Activated T-cell treated with anti-CD3 and anti-CD28 coated beads for 1 hour (primary cell): ENCODE data around the gene FXYD2.

Source experiments
- DNase-seq: peaks from one replicate; pipeline ENCODE4 v3.0.0-alpha.2; 2020; ENCODE audit warnings: low read depth

FXYD2 gene

GRCh38 chr11:117795638-117796455 lies 28.7 kb downstream of the FXYD2 start:
- no peak for DNase-seq

DNA sequence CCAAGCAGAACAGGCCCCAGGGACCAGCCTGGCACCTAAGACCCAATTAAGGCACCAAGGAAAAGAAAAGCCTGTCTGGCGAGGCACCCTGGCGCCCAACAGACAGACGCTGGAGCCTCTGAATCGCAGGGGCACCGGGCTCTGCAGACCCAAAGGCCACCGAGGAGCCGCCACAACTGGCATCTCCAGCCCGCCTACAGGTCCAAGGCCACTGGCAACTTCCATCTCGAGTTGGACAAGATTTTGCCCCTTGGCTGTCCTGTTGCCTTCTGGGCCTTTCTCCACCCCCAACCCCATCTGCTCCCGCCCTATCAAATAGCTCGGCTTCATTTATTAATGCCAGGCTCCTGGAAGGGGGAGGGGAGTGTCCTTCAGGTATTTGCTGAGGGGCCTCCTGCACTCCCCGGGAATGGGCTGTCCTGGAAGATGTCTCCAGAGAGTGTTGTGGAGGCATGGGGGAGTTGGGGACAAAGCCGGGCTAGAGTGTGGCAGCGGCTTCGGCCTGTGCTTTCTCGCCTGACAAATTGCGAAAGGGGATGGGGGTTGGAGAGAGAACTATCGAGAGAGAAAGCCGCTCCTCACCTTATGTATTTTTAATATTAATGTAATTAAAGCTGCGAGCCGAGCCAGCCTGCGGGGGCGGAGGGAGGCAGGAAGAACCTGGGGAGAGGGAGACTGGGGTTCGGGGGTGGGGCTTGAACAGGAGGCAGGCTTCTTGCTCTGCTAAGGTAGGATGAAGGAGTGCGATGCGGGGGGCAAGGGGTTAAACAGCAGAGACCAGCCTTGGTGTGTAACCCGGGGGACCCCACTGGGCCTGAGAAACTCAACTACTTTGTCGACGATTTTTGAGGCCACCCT lies 29.5 kb downstream of the FXYD2 start:
- no peak for DNase-seq

DNA sequence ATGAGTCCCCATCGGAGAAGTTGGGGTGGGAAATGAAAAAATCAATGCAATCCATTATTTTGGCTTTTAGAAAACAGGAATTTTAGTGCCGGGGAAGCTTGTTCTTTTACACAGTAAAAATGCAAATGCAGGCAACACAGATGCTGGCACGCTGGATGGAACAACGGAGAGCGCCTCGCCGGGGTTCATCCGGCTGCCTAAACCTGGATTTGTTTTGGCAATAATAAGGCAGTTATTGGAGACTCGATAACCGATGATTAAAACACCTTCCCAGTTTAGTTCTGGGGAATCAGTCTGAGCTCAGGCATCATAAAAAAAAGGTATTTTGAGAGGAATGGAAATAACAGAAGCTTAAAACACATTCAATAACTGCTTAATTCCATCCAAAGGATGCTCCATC lies 30.4 kb downstream of the FXYD2 start:
- DNase-seq, result no peak

DNA sequence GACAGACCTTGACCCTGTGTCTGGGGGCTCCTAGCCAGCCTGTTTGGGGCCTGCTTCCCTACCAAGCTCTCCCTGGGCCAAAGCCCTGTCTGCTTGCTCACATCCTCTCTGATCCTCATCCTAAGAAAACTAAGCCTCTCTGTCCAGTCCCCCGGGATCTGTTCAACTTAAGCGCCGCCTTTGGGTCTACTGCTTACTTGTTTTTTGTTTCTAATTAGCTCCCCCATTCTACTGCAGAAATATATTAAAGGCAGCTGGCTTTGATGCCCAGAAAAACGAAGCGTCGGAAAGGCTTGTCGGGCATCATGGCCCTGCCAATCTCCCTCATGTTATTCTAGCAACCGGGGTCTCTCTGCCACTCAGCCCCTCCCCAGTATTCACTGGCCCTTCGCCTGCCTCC lies 31.0 kb downstream of the FXYD2 start:
- no peak for DNase-seq

GRCh38 chr11:117792992-117793391 lies 31.6 kb downstream of the FXYD2 start:
- DNase-seq, result no peak

GRCh38 chr11:117792241-117792640 lies 32.3 kb downstream of the FXYD2 start:
- no peak for DNase-seq

DNA sequence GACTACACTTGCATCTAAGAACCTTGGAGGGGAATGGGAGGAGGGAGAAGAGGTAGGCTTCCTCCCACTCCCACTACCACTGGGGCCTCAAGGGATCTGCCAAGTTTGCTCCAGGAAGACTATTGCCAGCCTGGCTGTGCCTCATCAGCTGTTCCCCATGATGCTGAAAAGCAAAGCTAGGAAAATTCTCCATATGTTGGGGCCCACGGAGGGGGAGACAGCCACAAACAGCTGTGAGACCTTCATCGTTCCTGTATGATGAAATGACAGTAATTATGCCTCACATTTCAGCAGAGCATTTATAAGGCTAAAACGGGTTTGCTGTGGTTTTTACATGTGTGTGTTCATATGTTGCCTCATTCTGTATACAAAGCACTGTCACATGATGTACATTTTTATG lies 34.3 kb downstream of the FXYD2 start:
- no peak for DNase-seq

- no peak for DNase-seq
Measured at GRCh38 chr11:117789241-117789640, 35.3 kb downstream of the FXYD2 start.

GRCh38 chr11:117786135-117786870 lies 38.2 kb downstream of the FXYD2 start:
- no peak for DNase-seq

DNA sequence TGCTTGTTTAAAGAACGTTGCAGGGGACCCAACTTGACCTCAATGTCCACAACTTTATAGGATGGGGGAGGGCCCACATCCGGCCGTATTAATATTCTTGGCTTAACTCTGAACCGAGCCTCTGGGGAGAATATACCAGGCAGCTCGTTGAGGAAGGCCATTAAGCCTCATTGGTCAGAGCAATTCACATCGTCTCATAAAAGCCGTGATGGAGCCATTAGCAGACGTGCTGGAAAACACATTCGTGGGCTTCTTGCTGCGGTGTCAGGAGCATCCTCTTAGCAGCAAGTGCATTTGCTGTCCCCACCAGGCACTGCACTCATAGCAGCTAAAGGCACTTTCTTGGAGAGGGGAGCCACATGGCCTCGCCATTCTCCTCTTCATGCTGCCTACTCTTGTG lies 42.4 kb downstream of the FXYD2 start:
- DNase-seq, result no peak

- no peak for DNase-seq
Measured at GRCh38 chr11:117781627-117782026, 42.9 kb downstream of the FXYD2 start.

- DNase-seq, result no peak
Measured at GRCh38 chr11:117780456-117780855, 44.1 kb downstream of the FXYD2 start.

DNA sequence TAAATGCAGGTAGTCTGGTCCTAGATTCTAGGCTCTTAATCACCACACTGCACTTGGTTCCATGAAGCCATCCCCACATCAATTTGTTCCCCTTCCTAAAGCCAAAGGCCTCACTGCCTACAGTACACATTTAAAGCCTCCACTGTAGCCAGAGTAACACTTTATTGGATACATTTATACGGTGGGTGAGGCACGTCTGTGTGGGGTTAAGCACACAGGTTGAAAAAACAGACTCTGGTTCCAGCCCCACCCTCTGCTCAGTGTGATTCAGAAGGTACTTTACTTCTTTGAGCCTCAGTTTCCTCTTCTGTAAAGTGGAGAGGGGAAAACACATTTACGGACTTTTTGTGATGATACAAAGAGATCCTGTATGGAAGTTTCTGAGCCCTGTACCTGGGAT lies 50.0 kb downstream of the FXYD2 start:
- no peak for DNase-seq

DNA sequence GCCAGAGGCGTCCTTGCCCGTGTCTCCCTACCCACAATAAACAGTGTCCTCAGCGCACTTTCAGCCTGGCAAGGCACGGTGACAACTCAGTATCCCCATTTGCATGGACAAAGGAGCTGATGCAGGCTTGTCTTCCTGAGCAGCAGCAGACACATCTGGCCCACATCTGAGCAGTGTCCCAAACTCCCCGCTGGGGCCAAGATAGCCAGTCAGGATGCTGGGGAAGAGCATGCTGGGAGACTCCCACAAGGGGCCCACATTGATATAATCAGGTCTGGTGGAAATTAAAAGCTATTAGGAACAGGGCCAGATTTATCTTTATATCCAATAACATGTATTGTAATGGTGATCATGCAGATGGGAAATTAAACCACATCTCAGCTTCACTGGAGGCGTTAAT lies 52.2 kb downstream of the FXYD2 start:
- no peak for DNase-seq

DNA sequence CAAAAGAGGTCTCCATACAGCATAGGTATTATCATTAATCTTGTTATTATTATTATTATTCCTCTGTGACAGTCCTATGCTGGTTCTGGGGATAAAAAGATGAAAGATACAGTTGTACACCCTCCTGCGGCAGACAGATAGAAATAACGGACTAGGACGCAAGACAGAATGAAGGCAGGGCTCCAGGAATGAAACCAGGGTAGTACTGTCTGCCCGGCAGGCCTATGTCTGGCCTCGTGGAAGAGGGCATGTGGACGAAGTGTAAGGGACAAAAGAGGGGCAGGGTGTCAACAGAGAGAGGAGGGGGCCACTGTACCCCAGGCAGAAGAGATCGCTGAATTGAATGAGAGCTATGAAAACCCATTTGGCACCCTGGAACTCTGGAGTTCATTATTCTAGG lies 52.7 kb downstream of the FXYD2 start:
- no peak for DNase-seq

DNA sequence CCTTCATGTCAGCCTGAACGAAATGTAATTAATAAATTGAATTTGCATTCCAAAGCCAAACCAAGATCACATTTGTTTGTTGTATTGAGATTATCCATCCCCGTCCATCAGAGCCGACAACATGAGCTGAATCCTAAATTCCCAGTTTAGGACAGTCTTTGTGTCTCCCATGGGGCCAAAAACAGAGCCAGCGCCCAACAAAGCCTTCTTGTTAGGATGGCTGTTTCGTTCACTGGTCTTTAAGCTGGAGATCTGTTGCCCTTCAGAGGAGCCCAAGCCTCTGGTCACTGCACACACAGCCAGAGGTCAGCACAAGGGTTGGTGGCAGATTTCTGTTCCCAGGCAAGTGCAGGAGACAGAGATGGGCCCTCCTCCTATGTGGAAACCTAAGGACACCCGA lies 53.3 kb downstream of the FXYD2 start:
- DNase-seq, result no peak

GRCh38 chr11:117770061-117770460 lies 54.5 kb downstream of the FXYD2 start:
- DNase-seq, result no peak
